Endothelial cell of umbilical vein (primary cell): ENCODE data around the gene BTK. TPM values are rescaled to one million over a fixed set of nuclear protein-coding genes. Genes with fewer than 3 reads are reported as not detected.

Experiments
- BruUV-seq: library from RNA; stranded (reverse); fragments of 400-500 nt; replicated peaks from 2 replicates; lab custom pipeline; 2021; lab: Mats Ljungman, UMichigan
- CTCF ChIA-PET: fragments of 300-600, 350-600 bp; sonication (Branson Sonifier 250); formaldehyde crosslinking; loops from one replicate; lab custom pipeline; 2021; ENCODE audit warnings: antibody characterized with exemption, inconsistent platforms; lab: Charles Lee
- POLR2A ChIA-PET: fragments of 300-600, 350-600 bp; sonication (Branson Sonifier 250); formaldehyde crosslinking; loops from one replicate; lab custom pipeline; 2021; ENCODE audit warnings: antibody characterized with exemption, inconsistent platforms; lab: Charles Lee
- DNase-seq: peaks from one replicate; pipeline ENCODE4 v3.0.0-alpha.2; 2011; ENCODE audit warnings: low read depth, low spot score
- FAIRE-seq: peaks from 2 replicates; lab custom pipeline; 2011; peaks lifted over from hg19 to GRCh38; lab: Jason Lieb, UNC
- H2AFZ ChIP-seq: 2 replicates; pipeline ENCODE4 v1.6.0; 2012; ENCODE audit warnings: low read depth, low read length, control low read depth, inconsistent platforms
- H3K27ac ChIP-seq: 2 replicates; pipeline ENCODE4 v1.5.1; 2011; ENCODE audit warnings: low read depth, mild to moderate bottlenecking, control low read depth, low read length, moderate library complexity; ENCODE audit not compliant: insufficient read depth
- H3K27me3 ChIP-seq, 2 experiments: 2 replicates each; pipeline versions ENCODE4 v1.6.0 to v1.6.1; 2011; ENCODE audit warnings: low read length in 2 of 2, mixed read lengths in 1 of 2; ENCODE audit not compliant: control insufficient read depth in 2 of 2, insufficient read depth in 2 of 2
- H3K36me3 ChIP-seq, 2 experiments: 2 replicates in 1 of 2; 3 replicates in 1 of 2; pipeline ENCODE4 v1.5.1; 2011; ENCODE audit warnings: low read length in 2 of 2, mild to moderate bottlenecking in 1 of 2, moderate library complexity in 1 of 2; ENCODE audit not compliant: control insufficient read depth in 2 of 2, insufficient read depth in 2 of 2; ENCODE audit errors: extremely low read depth in 1 of 2
- H3K4me1 ChIP-seq: 3 replicates; pipeline ENCODE4 v1.5.1; 2011; ENCODE audit warnings: mild to moderate bottlenecking, low read length; ENCODE audit not compliant: control insufficient read depth, insufficient read depth; ENCODE audit errors: extremely low read depth
- H3K4me2 ChIP-seq: 2 replicates; pipeline ENCODE4 v1.6.1; 2011; ENCODE audit warnings: low read length, control low read depth, mixed read lengths; ENCODE audit not compliant: insufficient read depth
- H3K4me3 ChIP-seq, 3 experiments: fragments of 200-600 bp in 1 of 3; sonication (generic), shearing (Covaris generic) in 1 of 3; replicated peaks in 1 of 3; 2 replicates each; pipeline ENCODE4 v1.5.1; 2011 to 2016; ENCODE audit warnings: control low read depth in 3 of 3, low read length in 3 of 3, mild to moderate bottlenecking in 2 of 3, inconsistent platforms in 1 of 3, low read depth in 1 of 3, moderate library complexity in 1 of 3; ENCODE audit not compliant: insufficient read depth in 1 of 3
- H3K79me2 ChIP-seq: 2 replicates; pipeline ENCODE4 v1.6.0; 2012; ENCODE audit warnings: low read length, inconsistent platforms; ENCODE audit not compliant: control insufficient read depth, insufficient read depth
- H3K9ac ChIP-seq: replicated peaks from 2 replicates; pipeline ENCODE3; 2011; ENCODE audit warnings: low read length, control low read depth; ENCODE audit not compliant: insufficient read depth; ENCODE audit errors: extremely low read depth
- H3K9me1 ChIP-seq: replicated peaks from 3 replicates; pipeline ENCODE4 v1.6.0; 2011; ENCODE audit warnings: mild to moderate bottlenecking, low read length; ENCODE audit not compliant: control insufficient read depth, insufficient read depth; ENCODE audit errors: extremely low read depth
- H3K9me3 ChIP-seq: replicated peaks from 2 replicates; pipeline ENCODE4 v1.5.1; 2012; ENCODE audit warnings: low read length, inconsistent platforms; ENCODE audit not compliant: control insufficient read depth, insufficient read depth
- H4K20me1 ChIP-seq: replicated peaks from 2 replicates; pipeline ENCODE3; 2011; ENCODE audit warnings: mild to moderate bottlenecking, low read length; ENCODE audit not compliant: control insufficient read depth, insufficient read depth; ENCODE audit errors: extremely low read depth
- CTCF ChIP-seq, 2 donors: IDR thresholded peaks; 1 replicate in 1 of 2; 2 replicates in 1 of 2; pipeline ENCODE4 v1.5.1; 2011; ENCODE audit warnings: low read length in 2 of 2, mild to moderate bottlenecking in 2 of 2, moderate library complexity in 2 of 2, control low read depth in 1 of 2, inconsistent platforms in 1 of 2, low read depth in 1 of 2; ENCODE audit not compliant: insufficient read depth in 1 of 2; ENCODE audit errors: extremely low read depth in 1 of 2
- EZH2 ChIP-seq: IDR thresholded peaks from 2 replicates; pipeline ENCODE4 v1.6.1; 2012; ENCODE audit warnings: borderline replicate concordance, low read depth, mild to moderate bottlenecking, moderate library complexity, low read length, inconsistent platforms; ENCODE audit not compliant: severe bottlenecking
- FOS ChIP-seq: IDR thresholded peaks from 2 replicates; pipeline ENCODE4 v1.6.1; 2011; ENCODE audit warnings: mild to moderate bottlenecking, low read length, moderate library complexity, borderline replicate concordance; ENCODE audit not compliant: insufficient read depth
- GATA2 ChIP-seq: IDR thresholded peaks from 2 replicates; pipeline ENCODE4 v1.7.0; 2011; ENCODE audit warnings: low read depth, mild to moderate bottlenecking, moderate library complexity, mixed read lengths, low read length; ENCODE audit not compliant: insufficient read length, insufficient read depth
- JUN ChIP-seq: IDR thresholded peaks from 2 replicates; pipeline ENCODE4 v1.6.1; 2011; ENCODE audit warnings: borderline replicate concordance, low read depth; ENCODE audit not compliant: insufficient read length, insufficient read depth
- MAX ChIP-seq: IDR thresholded peaks from 2 replicates; pipeline ENCODE4 v1.6.1; 2011; ENCODE audit not compliant: insufficient read depth, insufficient read length
- MYC ChIP-seq: IDR thresholded peaks from one replicate; pipeline ENCODE4 v1.6.1; 2011; ENCODE audit warnings: mild to moderate bottlenecking, low read depth, low read length
- POLR2A ChIP-seq: IDR thresholded peaks from 2 replicates; pipeline ENCODE4 v1.6.1; 2012; ENCODE audit warnings: low read depth, mild to moderate bottlenecking, control low read depth, low read length
- POLR2AphosphoS5 ChIP-seq: IDR thresholded peaks from 2 replicates; pipeline ENCODE4 v1.6.1; 2012; ENCODE audit warnings: low read depth, mild to moderate bottlenecking, control low read depth, low read length, moderate library complexity; ENCODE audit not compliant: insufficient read depth
- dilution Hi-C: fragments of 300-500 bp; cut with MboI; formaldehyde crosslinking; loops from one replicate; pipeline ENCODE4 v1.15.0; 2019; ENCODE audit warnings: low sequenced_read_pairs; ENCODE audit not compliant: extremely low pct_ligation_motif_present
- intact Hi-C: fragments of 100-400 bp; cut with micrococcal nuclease; formaldehyde crosslinking; loops from one replicate; pipeline ENCODE4 v1.10.0; 2022
- polyA plus RNA-seq, 4 experiments: library from polyadenylated mRNA; depleted of rRNA in 3 of 4; stranded (reverse) in 3 of 4; unstranded in 1 of 4; fragments of >200 nt; gene quantifications; 2 replicates each; pipeline versions ENCODE4 v1.2.1 to v1.2.3, GENCODE V29; 2011 to 2012; ENCODE audit warnings: missing spikeins in 1 of 4
- total RNA-seq: library from RNA; stranded (reverse); gene quantifications from 2 replicates; pipeline ENCODE4 v1.2.3, GENCODE V29; 2021

Gene BTK
- total and polyA plus RNA-seq, 2 donors (not counting 3 experiments of a cell fraction or from before 2014, with no cell fraction given), result 0.11 to 0.13 TPM

- CTCF ChIA-PET, result no interaction called here
Measured at GRCh38 chrX:101368800-101369199, 17.2 kb downstream of the BTK start.

More at GRCh38 chrX:101368800-101369199, 17.2 kb downstream of the BTK start:
- no peak overlapping the region for H3K4me2 ChIP-seq
- TF ChIP-seq MAX (no peak), POLR2A (no peak), CTCF (IDR thresholded peaks at IDR 0.05; ENCODE audit: extremely low read depth in 1 of 2, insufficient read depth in 1 of 2, low read depth in 1 of 2, low read length in 2 of 2) (no peak), POLR2AphosphoS5 (no peak), JUN (no peak), EZH2 (no peak), GATA2 (no peak), FOS (no peak), MYC (no peak)
- POLR2A ChIA-PET, result no interaction called here
- no peaks in the 10 kb centered on the region for H4K20me1 ChIP-seq
- DNase-seq (no peak), FAIRE-seq (no peak)
- H3K9me3 ChIP-seq, result no peaks in the 10 kb centered on the region
- H2AFZ ChIP-seq, result no peak overlapping the region
- BruUV-seq, result no TSS peak
- H3K9ac ChIP-seq, result no peak overlapping the region
- H3K36me3 ChIP-seq, result no peaks in the 10 kb centered on the region
- dilution Hi-C loops (no loop called here), intact Hi-C loops (no loop called here)
- H3K79me2 ChIP-seq, result no peaks in the 10 kb centered on the region
- H3K27ac ChIP-seq, result no peak overlapping the region
- H3K27me3 ChIP-seq, result no peaks in the 10 kb centered on the region
- no peaks in the 10 kb centered on the region for H3K9me1 ChIP-seq
- H3K4me1 ChIP-seq, result no peaks in the 10 kb centered on the region
- no peak overlapping the region for H3K4me3 ChIP-seq
